Lower leg skin (tissue), 4 donors: ENCODE results near the gene DENND6B. TPM values are rescaled to one million over a fixed set of nuclear protein-coding genes. Genes with fewer than 3 reads are reported as not detected.

Source experiments
- DNase-seq, 2 donors: peaks; one replicate each; pipeline ENCODE4 v3.0.0-alpha.2; 2019; ENCODE audit warnings: low spot score in 2 of 2
- H3K4me3 ChIP-seq: fragments of 200-600 bp; sonication (generic); 2 replicates; pipeline ENCODE4 v1.5.1; 2017; ENCODE audit warnings: mild to moderate bottlenecking, low read depth; ENCODE audit not compliant: poor library complexity, severe bottlenecking
- CTCF ChIP-seq, 3 donors: fragments of 450-650 bp; IDR thresholded peaks; one replicate each; pipeline ENCODE4 v1.5.1; 2016; ENCODE audit warnings: antibody characterized with exemption in 3 of 3, mild to moderate bottlenecking in 3 of 3, moderate library complexity in 2 of 3
- POLR2A ChIP-seq, 2 donors: fragments of 450-650 bp; IDR thresholded peaks; one replicate each; pipeline ENCODE4 v1.6.1; 2016 to 2017; ENCODE audit warnings: antibody characterized with exemption in 2 of 2, mild to moderate bottlenecking in 1 of 2, moderate library complexity in 1 of 2
- WGBS, 2 donors: methylation state at CpG; one replicate each; pipeline ENCODE4 v1.1.5; 2018; 5-methylcytosine and 5-hydroxymethylcytosine counted together
- intact Hi-C: fragments of 100-400 bp; cut with DNase I; formaldehyde crosslinking; loops from one replicate; pipeline ENCODE4 v1.15.0; 2023; ENCODE audit warnings: low total_unique reads
- total RNA-seq, 4 donors: library from RNA; depleted of rRNA; stranded (reverse); fragments of >200 nt; gene quantifications; one replicate each; pipeline ENCODE4 v1.1.0, GENCODE V29; 2016

The DENND6B gene
- total RNA-seq, 4 donors from 2014 or later: 0.97 to 8.8 (median 6.5) TPM

GRCh38 chr22:50280022-50280707, 46.6 kb downstream of the DENND6B start:
- intact Hi-C loops: no loop called here
- no peak for TF ChIP-seq POLR2A (IDR thresholded peaks at IDR 0.05)
- no peak for TF ChIP-seq CTCF (IDR thresholded peaks at IDR 0.05)
- no peak for DNase-seq
- WGBS, 2 donors: 92 to 93% methylated on average over 37 of the region's 38 CpGs
- H3K4me3 ChIP-seq: no peak overlapping the region

DNA sequence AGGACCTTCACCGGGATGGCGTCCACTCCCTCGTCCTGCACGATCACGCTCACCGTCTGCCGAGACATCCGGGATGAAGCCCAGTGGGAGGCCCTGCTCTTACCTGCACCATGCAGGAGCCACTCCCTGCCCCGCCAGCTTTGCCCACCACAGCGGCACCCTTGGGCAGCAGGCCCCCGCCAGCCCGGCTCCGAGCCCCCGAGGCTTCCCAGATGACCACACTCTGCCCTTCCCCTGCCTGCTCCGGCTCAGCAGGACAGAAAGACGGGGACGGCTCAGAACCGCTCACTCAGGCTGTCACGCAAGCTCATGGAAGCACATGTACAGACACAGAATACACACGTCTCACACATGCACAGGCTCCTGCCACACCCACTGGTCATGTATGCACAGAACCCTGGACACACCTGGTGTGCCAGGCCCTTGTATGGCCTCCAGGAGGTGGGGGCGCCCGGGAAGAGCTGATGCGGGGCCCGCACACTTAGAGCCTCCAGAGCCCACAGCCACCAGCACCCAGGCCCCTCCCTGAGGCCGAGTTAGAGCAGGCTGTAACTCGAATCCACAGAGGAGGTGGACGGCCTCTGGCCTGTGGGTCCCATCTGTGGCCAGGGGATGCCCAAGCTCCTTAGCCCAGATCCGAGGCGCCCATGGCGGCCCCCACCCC, 47.7 kb downstream of the DENND6B start:
- intact Hi-C loops: loop anchor here (10.0 kb wide), 1 partner anchor 46 kb away; the partner anchor contains the start of gene DENND6B
- no peak for DNase-seq
- no peak for TF ChIP-seq POLR2A (IDR thresholded peaks at IDR 0.05)
- TF ChIP-seq CTCF (IDR thresholded peaks at IDR 0.05): no peak
- 84 to 91% methylated on average over 23 to 30 of the region's 30 CpGs for WGBS, 2 donors
- H3K4me3 ChIP-seq: no peak overlapping the region

- TF ChIP-seq POLR2A (IDR thresholded peaks at IDR 0.05) (no peak), CTCF (IDR thresholded peaks at IDR 0.05) (no peak)
- intact Hi-C loops: loop anchor here (10.0 kb wide), 1 partner anchor 46 kb away; the partner anchor contains the start of gene DENND6B
- WGBS, 2 donors: 95 to 97% methylated on average over 10 to 20 of the region's 21 CpGs
- no peak for DNase-seq
- no peak overlapping the region for H3K4me3 ChIP-seq
Observed at GRCh38 chr22:50278461-50278860, 48.4 kb downstream of the DENND6B start.

- intact Hi-C loops: loop anchor here (10.0 kb wide), 1 partner anchor 47 kb away; the partner anchor contains the start of gene DENND6B
- DNase-seq: no peak
Observed at GRCh38 chr22:50277761-50278160, 49.1 kb downstream of the DENND6B start.

DNA sequence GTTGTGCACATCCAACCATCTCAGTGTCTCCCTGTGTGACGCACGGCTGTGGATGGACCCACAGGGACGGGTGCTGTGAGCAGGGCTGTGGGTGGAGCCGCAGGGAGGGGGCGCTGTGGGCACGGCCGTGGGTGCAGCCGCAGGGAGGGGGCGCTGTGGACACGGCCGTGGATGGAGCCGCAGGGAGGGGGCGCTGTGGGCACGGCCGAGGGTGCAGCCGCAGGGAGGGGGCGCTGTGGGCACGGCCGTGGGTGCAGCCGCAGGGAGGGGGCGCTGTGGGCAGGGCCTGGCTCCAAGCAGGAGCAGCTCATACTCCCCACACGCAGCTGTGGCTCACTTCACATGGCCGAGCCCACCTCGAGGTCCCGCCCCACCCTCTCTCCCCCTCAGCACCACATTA, 50.7 kb downstream of the DENND6B start:
- TF ChIP-seq POLR2A (IDR thresholded peaks at IDR 0.05) (no peak), CTCF (IDR thresholded peaks at IDR 0.05) (no peak)
- DNase-seq: no peak
- WGBS, 2 donors: 51 to 54% methylated on average over 25 of the region's 25 CpGs
- no peak overlapping the region for H3K4me3 ChIP-seq
- intact Hi-C loops: loop anchor here (10.0 kb wide), 1 partner anchor 49 kb away; the partner anchor contains the start of gene DENND6B

More at GRCh38 chr22:50277761-50278160, 49.1 kb downstream of the DENND6B start:
- TF ChIP-seq POLR2A (IDR thresholded peaks at IDR 0.05): no peak
- no peak for TF ChIP-seq CTCF (IDR thresholded peaks at IDR 0.05)
- no peak overlapping the region for H3K4me3 ChIP-seq
- 76 to 77% methylated on average over 22 to 25 of the region's 25 CpGs for WGBS, 2 donors
